ENCODE data around the gene ZFYVE28.

Gene ZFYVE28

DNA sequence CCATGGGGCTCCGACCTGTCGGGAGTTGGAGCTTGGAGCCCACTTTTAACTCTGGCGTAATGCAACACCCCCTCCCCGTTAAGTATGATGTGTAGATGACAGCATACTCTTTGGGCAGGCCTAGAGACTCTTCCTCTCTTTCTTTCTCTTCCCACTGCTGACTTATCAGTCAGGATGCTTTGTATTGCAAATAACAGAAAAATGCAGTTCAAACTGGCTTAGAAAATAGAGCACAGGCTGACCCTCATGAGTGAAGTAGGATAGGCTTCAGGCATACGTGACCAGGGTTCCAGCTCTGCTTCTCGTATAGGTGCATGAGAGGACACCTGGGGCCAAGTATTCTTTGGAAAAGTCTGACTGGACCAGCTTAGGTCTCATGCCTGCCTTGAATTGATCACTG, 27.1 kb upstream of the ZFYVE28 start:
- H3K9ac ChIP-seq: no peak overlapping the region
- no peak overlapping the region for H3K27ac ChIP-seq
- no peaks in the 10 kb centered on the region for H3K9me3 ChIP-seq
- no peak overlapping the region for H3K4me2 ChIP-seq
- no peaks in the 10 kb centered on the region for H4K20me1 ChIP-seq
- no peak for TF ChIP-seq Cebpa-rat (IDR thresholded peaks at IDR 0.05)
- H3K4me1 ChIP-seq: peaks cover 11% of the 10 kb centered on the region
- no peaks in the 10 kb centered on the region for H3K36me3 ChIP-seq
- H3K27me3 ChIP-seq: no peaks in the 10 kb centered on the region
- no peak overlapping the region for H3K4me3 ChIP-seq

DNA sequence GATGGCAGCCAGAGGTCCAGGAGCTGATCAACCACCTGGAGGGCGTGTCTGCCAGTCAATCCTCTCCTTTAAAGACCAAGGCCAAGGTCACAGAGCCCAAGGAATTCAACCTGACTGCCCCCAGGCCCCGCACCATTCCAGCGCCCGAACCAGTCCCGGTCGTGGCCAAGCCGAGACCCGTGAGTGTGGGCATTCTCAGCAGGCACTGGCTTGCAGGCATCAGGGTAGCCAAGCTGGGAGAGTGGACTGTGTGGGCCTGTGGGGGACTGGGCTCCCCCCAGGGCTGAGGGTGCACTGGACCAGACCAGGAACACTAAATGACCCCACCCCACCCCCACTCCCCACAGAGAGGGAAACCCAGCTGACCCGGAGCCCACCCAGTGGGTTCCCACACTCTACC, 26.7 kb upstream of the ZFYVE28 start:
- TF ChIP-seq Cebpa-rat (IDR thresholded peaks at IDR 0.05): no peak
- Histone ChIP-seq H3K4me3 (no peak overlapping the region), H3K9me3 (no peaks in the 10 kb centered on the region), H3K36me3 (no peaks in the 10 kb centered on the region), H3K4me1 (peaks cover 11% of the 10 kb centered on the region), H4K20me1 (no peaks in the 10 kb centered on the region), H3K27me3 (no peaks in the 10 kb centered on the region), H3K4me2 (no peak overlapping the region), H3K27ac (no peak overlapping the region), H3K9ac (no peak overlapping the region)

DNA sequence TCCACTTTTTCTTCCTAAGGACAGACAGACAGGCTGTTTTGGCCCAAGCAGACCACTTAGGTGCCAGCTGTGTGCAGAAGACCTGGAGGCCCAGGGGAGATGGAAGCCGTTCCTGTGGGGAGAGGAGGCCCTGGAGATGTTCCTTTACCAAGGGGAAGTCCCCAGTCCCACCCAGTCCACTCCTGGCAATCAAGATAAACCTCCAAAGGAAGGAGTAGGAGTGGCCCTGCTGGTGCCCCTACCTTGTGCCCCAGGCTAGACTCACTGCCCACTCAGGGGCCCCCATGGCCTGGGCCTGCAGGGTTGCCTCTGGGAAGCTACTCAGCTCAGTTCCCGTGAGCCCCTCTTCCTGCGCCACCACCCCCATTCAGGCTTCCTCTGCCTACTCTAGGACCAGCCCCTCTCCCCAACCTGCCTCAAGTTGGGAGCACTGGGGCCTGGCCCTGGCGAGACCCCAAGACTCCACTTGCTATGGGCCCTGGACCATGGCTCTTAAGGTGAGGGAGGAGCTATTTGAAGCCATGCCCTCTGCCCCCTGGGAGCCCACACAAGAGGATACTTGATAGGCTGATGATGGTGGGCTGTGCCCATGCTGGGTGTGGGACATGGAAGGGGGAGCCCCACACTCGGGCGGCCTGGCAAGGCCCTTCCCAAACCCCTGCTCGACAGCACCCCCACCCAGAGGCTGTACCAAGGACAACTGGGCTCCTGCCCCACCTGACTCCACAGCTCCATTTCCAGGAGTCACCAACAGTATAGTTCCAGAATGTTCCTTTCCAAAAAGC, 25.7 kb upstream of the ZFYVE28 start:
- Histone ChIP-seq H3K4me2 (no peak overlapping the region), H4K20me1 (no peaks in the 10 kb centered on the region), H3K9me3 (no peaks in the 10 kb centered on the region), H3K27me3 (no peaks in the 10 kb centered on the region), H3K27ac (no peak overlapping the region), H3K36me3 (no peaks in the 10 kb centered on the region), H3K9ac (no peak overlapping the region), H3K4me3 (no peak overlapping the region), H3K4me1 (peaks cover 11% of the 10 kb centered on the region)
- TF ChIP-seq Cebpa-rat (IDR thresholded peaks at IDR 0.05): no peak

DNA sequence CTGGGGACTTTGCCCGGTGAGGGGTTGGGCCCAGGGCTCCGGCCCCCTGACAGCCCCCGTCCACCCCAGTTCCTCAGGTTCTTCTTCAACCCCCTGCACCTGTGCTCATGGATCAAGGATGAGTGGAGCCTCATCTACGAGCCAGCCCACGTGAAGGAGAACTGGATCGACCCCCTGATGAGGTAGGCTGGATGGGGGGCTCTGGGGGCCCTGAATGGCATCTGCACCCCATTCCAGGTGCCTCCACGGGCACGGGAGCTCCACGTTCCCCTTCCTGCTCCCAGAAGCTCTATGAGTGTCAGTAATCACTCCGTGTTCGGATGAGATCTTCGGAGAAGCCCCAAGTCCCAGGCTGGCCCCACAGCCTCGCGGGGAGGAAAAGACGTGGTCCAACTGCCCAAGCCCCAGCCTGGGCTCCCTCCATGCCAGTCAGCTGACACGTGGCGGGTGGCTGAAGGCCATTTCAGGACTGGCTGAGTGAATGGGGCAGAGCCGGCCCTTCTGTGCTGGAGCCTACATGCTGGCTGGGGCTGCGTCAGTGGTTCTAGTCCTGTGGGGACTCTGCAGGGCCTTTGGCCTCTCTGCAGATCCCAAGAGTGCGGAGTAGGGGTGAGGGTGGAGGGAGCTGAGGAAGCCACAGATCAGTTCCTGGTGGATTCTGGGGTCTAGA, 24.8 kb upstream of the ZFYVE28 start:
- no peaks in the 10 kb centered on the region for H3K36me3 ChIP-seq
- no peak overlapping the region for H3K9ac ChIP-seq
- no peak for TF ChIP-seq Cebpa-rat (IDR thresholded peaks at IDR 0.05)
- no peak overlapping the region for H3K4me2 ChIP-seq
- H3K4me1 ChIP-seq: peaks cover 11% of the 10 kb centered on the region
- no peaks in the 10 kb centered on the region for H3K9me3 ChIP-seq
- no peak overlapping the region for H3K4me3 ChIP-seq
- H3K27me3 ChIP-seq: no peaks in the 10 kb centered on the region
- no peak overlapping the region for H3K27ac ChIP-seq
- H4K20me1 ChIP-seq: no peaks in the 10 kb centered on the region

DNA sequence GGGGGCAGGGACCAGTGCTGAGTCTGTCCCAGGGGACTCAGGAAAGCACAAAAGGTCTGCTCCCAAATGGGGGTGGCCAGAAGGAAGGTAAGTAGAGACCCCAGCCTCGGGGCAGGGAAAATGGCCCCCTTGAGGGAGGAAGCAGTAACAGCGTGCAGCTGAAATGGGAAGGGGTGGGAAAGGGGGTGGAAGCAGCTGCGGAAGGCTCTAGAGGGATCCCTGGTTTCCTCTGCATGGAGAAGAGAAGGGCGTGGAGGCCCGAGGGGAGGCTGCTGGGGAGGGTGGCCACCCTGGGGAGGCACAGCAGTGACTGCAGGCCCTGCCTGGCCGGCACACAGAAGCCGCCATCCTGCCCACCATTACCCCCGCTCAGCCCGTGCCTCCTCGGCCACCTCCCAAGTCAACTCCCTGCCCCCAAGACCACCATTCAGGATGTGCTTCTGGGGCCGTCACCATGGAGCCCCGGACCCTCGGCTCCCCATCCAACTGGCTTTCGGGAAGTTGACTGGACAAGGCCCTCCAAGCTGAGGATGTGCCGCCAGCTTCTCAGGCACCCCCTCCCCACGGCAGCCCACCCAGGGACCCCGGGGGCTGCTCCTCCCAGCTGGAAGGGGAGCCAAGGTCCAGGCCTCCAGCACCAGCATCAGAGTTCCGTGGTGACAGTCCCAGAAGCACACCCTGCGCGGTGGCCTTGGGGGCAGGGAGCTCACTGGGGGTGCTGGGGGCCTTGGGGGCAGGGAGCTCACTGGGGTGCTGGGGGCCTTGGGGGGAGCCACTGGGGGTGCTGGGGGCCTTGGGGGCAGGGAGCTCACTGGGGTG, 23.9 kb upstream of the ZFYVE28 start:
- Histone ChIP-seq H3K36me3 (no peaks in the 10 kb centered on the region), H3K4me3 (no peak overlapping the region), H3K9me3 (no peaks in the 10 kb centered on the region), H3K27me3 (no peaks in the 10 kb centered on the region), H3K27ac (no peak overlapping the region), H3K4me2 (peak overlapping the region; percentile 9; the same call in 1 of the 2 replicates), H3K4me1 (peaks cover 11% of the 10 kb centered on the region), H3K9ac (no peak overlapping the region), H4K20me1 (no peaks in the 10 kb centered on the region)
- no peak for TF ChIP-seq Cebpa-rat (IDR thresholded peaks at IDR 0.05)

DNA sequence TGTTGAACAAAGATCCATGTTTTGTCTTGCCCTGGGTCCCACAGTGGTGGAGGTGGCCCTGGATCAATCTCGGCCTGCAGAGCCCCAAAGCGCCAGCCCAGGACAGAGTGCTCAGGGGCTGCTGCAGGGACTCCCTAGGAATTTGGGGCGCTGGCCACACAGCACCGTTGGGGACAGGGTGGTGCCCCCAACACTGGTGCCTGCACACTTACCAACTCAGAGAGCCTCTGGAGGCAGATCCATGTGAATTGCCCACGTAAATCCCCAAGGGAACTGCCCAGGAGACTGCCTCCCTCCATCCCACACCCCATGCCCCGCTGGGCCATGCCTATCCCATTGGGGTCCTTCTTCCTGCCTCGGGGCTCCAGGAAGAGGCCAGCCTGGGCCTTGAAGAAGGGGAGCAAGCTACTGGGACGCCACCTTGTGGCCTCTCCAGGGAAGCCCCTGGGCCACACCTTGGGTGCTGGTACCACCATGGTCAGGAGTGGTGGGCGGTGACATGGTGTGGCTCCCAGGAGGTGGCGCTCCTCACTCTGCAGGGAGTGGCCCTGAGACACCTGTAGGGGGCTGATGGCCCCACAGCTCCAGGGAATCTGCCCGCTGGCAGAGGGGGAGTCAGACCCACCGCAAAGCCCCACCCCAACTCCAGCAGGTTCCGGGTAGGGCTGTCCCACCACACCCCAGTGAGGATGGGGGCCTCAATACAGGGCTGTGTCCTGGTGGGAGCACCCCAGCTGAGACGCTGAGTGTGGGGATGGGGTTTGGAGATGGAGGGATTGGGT, 23.1 kb upstream of the ZFYVE28 start:
- TF ChIP-seq Cebpa-rat (IDR thresholded peaks at IDR 0.05): no peak
- H3K9me3 ChIP-seq: no peaks in the 10 kb centered on the region
- no peaks in the 10 kb centered on the region for H3K27me3 ChIP-seq
- no peak overlapping the region for H3K27ac ChIP-seq
- H3K4me2 ChIP-seq: peak overlapping the region; percentile 9; the same call in 1 of the 2 replicates
- no peak overlapping the region for H3K9ac ChIP-seq
- no peaks in the 10 kb centered on the region for H3K36me3 ChIP-seq
- H3K4me3 ChIP-seq: no peak overlapping the region
- H4K20me1 ChIP-seq: no peaks in the 10 kb centered on the region
- H3K4me1 ChIP-seq: peaks cover 11% of the 10 kb centered on the region

DNA sequence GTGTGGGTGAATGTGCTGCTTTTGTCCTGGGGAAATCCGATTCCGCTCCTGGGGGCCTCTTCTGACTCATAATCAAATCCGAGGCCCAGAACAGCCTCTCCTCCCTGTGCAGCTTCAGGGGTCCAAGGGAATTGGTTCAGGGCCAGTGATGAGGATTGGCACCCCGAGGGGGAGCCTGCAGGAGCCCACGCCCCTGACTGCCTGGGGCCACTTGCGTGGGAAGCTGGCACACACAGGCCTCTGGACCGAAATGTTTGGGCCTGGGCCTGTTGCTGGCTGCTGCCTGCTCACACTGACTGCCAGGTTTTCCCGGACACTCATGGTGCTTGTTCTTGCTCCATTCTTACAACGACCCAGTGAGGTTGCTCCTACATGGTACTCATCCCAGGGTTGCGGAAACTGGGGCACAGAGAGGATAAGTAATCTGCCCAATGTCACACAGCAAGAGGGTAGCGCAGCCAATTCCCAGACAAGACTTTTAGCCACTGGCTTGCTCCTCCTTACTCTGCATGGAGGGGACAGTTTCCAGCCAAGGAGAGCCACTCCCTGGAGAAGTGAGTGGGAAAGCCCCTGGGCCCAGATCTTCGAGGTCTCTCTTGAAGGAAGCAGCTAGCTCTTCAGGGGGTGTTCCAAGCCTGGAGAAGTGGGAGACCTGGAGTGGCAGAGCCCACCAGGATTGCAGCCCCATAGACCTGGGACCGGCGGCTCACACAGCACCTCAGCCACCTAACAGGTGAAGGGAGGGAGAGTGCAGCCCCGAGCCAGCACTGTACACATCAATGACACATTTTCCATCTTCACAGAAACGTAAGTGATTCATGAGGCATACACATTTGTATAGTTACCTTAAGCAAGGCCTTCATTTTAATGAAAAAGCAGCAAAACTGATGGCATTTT, 20.6 kb upstream of the ZFYVE28 start:
- Histone ChIP-seq H3K36me3 (no peaks in the 10 kb centered on the region), H3K9ac (no peak overlapping the region), H3K27ac (no peak overlapping the region), H3K4me2 (no peak overlapping the region), H4K20me1 (no peaks in the 10 kb centered on the region), H3K9me3 (no peaks in the 10 kb centered on the region), H3K4me1 (peaks cover 16% of the 10 kb centered on the region), H3K4me3 (no peak overlapping the region), H3K27me3 (no peaks in the 10 kb centered on the region)
- TF ChIP-seq Cebpa-rat (IDR thresholded peaks at IDR 0.05): no peak

DNA sequence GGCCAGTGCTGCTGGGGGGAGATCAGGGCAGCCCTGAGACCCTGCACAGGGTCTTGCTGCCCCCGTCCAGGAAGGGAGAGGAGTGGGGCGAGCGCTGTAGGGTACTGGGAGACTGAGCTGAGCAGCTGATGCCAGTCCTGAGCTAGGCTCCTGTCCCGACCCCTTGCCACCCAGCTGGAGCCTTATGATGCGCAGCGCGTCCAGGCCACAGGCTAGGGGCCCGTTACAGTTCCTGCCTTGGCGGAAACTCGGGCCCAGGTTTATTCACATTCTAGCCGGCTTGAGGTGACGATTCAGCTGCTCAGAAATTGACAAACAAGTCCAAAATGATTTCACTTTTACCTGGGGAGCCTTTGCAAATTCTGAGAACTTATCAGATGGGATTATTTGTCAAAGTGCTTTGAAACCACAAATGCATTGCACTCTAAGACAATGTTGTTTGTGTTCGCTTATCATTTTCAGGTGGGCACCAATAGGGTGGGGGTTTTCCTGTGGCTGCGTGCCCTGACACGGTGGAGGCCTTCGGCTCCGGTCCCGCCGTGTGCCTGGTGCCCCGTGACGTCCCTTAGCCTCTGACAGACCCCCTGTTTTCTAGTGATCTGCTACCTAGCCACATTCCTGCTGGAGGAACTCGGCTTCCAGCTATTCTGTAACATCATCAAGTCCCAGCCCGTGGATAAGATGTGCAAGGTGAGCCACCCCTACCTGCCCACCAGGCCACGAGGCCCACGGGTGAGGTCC, 19.2 kb upstream of the ZFYVE28 start:
- Histone ChIP-seq H3K9ac (no peak overlapping the region; the same call in 1 of the 2 replicates), H3K9me3 (no peaks in the 10 kb centered on the region), H3K4me2 (no peak overlapping the region), H3K4me3 (no peak overlapping the region), H3K36me3 (no peaks in the 10 kb centered on the region), H3K27me3 (no peaks in the 10 kb centered on the region), H4K20me1 (no peaks in the 10 kb centered on the region), H3K4me1 (peaks cover 16% of the 10 kb centered on the region), H3K27ac (no peak overlapping the region)
- no peak for TF ChIP-seq Cebpa-rat (IDR thresholded peaks at IDR 0.05)

Measured in BLaER1 (cell line).